NCI-H187 (cell line): ENCODE results near the gene KSR1.

Source experiments
- DNase-seq, 2 experiments: peaks; one replicate each; lab custom pipeline; 2025; lab: John Stamatoyannopoulos, UW

KSR1 gene

GRCh38 chr17:27550974-27551505 lies 94.8 kb downstream of the KSR1 start:
- DNase-seq: no peak

DNA sequence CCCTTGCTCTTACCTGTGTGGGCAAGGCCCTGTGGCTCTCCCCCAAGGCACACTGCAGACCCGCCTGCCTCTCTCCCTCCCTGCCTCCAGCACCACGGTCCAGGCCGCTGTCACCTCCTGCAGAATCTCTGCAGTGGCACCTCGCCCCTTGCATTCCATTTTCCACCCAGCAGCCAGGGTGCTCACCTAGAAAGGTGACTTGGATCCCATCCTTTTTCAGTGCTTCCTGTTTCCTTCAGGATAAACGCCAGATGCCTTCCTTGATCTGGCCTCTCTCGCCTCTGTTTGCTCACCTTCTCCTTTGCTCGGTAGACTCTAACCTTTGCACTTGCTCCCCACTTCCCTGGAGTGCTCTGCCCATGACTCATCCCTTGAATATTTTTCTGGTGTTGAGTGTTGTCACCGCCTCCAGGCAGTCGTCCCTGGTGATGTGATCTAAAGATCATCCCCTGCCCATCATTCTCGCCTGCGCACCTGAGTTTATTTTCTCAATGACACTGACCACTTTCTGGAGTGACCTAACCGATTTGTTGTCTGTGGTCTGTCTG lies 95.5 kb downstream of the KSR1 start:
- no peak for DNase-seq

DNA sequence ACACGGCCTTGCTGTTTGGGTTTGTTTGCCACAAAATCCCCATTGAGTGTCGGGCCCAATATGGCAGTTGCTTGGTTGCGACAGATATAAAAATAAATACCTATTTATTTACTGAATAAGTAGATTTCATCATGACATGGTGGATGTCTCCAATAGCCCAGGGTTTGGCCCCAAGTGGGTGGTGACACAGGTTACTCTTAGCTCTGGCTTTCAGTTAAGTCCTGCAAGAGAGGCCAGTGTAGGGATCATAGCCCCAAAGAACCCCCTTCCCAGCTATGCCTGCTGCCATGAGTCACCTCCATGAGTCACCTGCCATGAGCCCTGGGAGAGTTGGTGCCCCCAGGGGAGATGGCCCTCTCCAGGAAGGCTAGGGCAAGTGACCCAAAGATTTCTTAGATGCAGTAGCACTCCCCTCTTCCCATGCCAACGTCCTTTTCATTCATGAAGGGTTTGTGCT lies 96.1 kb downstream of the KSR1 start:
- no peak for DNase-seq

DNA sequence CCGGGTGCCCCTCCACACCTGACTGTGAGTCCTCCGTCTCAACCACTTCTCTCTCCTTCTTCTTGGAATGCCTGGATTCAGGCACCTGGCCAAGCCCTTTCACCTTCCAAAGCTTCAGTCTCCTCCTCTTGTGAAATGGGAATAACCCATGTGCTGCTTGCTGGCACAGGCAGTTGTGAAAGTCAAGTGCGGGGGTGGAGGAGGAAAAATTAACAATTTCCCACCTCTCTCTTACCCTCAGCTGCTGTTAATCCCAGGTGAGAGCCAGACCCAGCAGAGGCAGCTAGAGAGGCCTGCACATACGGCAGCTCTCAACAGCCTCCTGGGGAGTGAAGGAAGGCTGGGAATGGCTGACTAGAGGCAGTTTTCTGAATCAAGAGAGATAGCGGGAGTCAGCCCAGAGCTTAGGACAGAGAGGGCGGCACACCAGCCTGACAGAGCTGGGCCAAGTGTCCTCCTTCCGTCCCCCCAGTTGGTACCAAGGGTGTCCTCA lies 96.8 kb downstream of the KSR1 start:
- no peak for DNase-seq

DNA sequence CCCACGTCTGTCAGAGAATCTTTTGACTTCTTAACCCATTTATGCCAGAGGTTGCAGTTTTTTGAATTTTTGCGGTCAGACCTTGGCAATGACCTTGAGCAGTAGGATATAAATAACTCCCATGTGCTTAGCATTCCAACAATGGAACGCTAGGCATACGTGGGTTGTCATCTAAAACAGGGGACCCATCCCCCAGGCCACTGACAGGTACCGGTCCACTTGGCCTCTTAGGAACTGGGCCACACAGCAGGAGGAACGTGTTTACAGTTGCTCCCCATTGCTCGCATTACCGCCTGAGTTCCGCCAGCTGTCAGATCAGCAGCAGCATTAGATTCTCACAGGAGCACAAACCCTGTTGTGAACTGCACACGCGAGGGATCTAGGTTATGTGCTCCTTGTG lies 97.9 kb downstream of the KSR1 start:
- DNase-seq: no peak

- DNase-seq: no peak
Observed at GRCh38 chr17:27554911-27555310, 98.7 kb downstream of the KSR1 start.

DNA sequence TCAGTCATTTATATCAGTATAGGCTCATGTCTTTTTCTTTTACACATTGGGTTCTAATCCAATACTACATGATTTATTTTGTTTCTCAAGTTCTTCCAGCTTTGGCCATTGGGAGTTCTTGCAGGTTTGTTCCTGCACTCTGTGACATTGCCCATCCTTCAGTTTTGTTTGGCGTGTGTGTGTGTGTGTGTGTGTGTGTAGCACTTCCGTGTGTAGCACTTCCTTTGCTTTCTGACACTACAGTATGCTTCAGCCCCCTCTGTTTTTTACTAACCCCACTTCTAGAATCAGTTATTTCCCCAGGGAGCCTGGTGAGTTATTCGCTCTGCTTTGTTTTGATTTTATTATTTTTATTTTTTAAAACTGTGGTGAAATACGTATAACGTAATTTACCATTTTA lies 99.1 kb downstream of the KSR1 start:
- no peak for DNase-seq

GRCh38 chr17:27558341-27558740 lies 102.1 kb downstream of the KSR1 start:
- DNase-seq: no peak

DNA sequence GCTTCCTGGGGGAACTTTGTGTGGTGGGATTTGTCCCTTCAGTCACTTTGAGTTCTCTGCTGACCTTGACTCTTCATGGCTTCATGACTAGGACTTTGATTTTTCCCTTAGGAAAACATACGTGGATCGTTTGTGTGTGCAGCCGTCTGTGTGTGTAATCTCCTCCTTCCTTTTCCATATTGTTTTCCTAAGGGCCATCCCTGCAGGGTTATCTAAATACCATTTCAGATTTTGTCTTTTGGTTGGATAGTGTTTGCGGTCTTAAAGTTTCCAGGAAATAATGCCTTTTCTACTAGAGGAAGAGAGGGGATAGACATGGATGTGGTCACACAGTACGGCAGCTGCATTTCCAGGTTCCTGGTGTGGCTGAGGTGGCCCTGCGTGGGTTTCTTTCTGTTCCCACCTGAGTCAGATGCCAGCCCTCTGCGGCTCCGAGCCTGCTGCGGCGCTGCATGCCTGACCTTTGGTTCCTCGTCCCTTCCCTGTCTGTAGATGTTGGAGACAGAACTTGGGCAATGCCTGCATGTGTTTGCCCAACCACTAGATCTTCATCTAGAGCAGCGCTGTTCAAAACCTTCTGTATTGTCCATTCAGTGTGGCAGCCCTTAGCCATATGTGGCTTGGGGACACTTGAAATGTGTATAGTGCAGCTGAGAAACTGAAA lies 102.7 kb downstream of the KSR1 start:
- no peak for DNase-seq

DNA sequence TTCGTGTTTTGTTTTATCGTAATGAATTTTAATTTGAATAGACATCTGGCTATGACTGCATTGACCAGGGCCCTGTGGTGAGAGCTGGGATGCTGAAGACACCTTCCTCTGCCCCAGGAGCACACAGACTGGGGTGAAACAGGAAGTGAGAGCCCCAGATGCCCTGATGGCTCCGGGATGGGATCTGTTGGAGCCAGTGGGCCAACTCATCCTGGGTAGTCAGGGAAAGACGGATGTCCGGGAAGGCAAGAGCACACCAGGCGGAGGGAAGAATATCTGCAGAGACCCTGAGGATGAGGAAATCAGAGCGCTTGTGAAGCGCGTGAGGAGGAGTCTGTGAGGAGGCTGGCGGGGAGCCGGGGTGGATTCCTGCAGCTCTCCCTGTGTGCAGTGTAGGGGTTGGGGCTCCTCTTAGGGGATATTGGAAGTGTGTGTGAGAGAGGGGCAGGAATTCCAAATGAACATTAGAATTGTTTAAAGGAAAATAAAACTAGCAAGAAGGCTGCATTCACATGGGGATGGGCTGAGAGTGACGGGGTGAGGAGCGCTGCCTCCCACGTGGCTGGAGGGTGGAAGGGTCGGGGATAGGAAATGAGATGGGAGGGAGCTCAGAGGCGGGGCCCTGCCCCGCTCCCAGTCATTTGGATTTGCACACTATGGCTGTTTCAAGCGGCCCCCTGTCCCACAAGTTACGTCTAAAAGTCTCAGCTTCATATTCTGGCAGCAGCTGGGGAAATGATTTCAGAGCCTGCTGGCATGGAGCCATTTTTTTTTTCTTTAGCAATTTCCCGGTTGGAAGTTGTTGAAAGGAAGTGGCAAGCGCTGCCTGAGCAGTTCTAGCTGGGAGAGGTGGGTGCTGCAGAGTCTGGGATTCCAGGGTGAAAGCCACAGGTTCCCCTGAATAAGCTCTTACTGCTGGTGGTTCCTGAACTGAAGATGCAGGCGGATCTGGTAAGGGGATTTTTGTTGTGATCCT lies 103.5 kb downstream of the KSR1 start:
- DNase-seq: no peak

DNA sequence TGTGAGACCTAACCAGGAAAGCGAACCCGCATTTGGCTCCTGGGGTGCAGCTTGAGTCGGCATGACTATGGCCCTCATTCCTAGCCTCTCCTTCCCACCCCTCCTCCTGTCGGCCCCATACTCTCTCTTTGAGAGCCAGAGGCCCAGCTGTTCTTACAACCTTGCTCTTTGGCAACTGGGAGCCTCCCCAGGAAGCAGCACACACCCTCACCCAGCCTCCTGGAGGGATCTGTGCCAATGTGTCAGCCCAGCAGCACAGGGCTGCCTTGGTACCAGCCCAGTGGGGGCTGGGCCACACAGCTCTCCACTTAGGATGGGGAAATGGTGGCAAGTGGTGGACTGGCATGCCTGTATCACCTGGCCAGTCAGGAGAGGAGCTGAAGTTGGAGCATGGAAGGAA lies 104.4 kb downstream of the KSR1 start:
- no peak for DNase-seq

GRCh38 chr17:27562777-27563455 lies 106.7 kb downstream of the KSR1 start:
- no peak for DNase-seq

DNA sequence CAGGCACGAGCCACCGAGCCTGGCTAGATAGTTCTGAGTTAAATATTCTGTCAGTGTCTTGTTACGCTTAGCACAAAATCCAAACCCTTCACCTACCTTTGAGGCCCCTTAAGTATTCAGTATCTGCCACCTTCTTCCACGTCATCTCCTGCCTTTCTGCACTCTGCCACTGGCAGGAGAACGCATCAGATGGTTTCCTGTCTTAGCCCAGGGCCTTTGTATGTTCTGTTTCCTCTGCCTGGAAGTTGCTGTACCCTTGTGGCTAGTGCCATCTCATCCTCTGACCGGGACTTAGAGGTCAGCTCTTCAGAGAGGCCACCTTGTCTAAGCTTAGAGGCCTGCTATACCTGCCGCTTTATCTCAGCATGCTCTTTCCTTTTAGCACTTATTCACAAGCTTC lies 107.3 kb downstream of the KSR1 start:
- no peak for DNase-seq

GRCh38 chr17:27564463-27564862 lies 108.2 kb downstream of the KSR1 start:
- DNase-seq: no peak

DNA sequence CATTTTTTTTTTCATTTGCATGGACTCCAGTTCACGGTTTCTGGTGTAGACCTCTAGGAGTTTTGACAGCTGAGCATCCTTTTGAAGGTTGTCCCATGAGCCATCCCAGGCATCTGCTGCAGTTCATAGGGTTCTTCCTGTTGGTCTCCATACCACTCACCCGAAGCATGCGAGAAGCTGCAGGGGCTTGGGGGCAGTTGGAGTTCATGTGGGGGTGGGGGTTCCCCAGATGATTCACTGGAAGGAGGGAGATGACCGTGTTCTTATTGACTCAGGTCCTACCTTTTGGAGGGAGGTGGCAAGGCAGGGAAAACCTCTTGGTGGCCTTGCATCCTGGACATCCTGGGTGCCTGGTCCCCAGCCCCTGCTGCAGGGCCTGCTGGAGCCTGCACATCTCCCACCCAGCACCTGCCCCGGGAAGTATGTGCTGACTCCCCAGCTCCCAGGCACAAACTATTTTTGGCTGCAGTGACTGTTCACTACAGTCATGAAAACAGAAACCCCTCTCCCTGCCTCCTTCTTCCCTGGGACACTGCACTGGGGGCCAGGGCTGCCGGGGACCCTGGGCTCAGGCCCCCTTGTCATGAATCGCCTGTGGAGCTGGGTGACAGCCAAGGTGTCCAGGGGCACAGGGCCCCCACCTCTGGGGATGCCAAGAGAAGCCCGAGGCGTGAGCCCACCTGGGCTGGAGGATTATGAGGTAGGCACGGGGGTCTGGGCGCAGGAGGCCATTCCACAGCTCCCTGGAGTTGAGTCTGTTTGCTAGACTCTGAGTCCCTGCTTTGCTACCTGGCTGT lies 109.8 kb downstream of the KSR1 start:
- no peak for DNase-seq

DNA sequence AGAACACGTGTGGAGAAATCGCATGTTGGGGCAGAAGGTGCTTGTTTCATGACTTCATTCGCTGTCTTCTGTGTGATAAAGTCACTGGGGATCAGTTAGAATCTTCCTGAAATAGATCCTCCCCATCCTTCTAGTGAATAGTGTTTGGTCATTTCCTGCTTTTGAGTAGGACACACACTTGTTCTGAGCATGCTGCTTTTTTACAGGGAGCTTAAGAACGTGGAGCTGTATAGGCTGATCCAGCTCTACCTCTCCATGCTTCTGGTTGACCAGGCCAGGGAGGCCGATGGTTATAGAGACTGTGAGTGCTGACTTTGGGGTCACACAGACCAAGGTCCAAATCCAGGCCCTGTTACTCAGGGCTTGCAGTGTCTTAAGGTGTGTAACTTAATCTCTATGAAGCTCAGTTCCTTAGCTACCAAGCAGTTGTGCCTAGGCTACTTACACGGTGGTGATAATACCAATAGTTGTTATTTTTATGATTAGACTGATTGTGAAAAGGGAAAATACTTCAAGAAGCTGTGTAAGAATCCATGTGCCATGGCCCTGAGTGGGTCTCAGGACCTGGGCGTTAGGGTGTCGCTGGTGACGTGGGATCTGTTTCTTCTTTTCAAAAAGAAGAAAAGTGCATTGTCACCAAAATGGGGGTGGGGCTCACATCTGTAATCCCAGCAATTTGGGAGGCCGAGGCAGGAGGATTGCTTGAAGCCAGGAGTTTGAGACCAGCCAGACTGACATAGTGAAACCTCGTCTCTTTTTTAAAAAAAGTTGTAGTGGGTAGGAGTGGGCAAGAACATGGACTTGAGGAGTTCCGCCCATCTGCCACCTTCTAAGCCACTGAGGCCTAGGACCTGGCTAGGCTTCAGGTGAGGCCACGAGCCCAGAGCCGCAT lies 110.7 kb downstream of the KSR1 start:
- DNase-seq: no peak

- DNase-seq: no peak
Observed at GRCh38 chr17:27567563-27567859, 111.3 kb downstream of the KSR1 start.

DNA sequence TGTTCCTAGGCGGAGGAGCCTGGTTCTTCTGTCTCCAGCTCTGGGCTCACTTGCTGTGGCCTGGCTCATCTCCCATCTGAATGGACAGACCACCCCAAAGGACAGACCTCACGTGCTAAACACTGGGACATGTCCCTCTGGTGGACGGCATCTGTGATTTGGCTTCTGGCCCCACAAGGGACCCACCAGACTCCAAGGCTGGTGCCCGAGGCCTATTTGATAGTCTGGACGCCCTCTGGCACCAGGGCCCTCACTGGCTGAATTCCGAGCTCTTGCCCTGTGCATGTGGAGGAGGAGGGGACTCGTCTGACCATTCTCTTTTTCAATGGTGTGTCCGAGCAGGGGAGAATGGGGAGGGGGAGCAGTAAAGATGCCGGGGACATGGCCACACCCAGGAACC lies 112.0 kb downstream of the KSR1 start:
- no peak for DNase-seq

GRCh38 chr17:27568811-27569210 lies 112.6 kb downstream of the KSR1 start:
- DNase-seq: no peak

GRCh38 chr17:27569257-27569722 lies 113.0 kb downstream of the KSR1 start:
- no peak for DNase-seq
